NCI-H1417 treated with DMSO at 0.1 percent for 48 hours (cell line): ENCODE results near the gene PKP2.

Experiments used
- DNase-seq: peaks from one replicate; lab custom pipeline; 2025; lab: John Stamatoyannopoulos, UW

The PKP2 gene

DNA sequence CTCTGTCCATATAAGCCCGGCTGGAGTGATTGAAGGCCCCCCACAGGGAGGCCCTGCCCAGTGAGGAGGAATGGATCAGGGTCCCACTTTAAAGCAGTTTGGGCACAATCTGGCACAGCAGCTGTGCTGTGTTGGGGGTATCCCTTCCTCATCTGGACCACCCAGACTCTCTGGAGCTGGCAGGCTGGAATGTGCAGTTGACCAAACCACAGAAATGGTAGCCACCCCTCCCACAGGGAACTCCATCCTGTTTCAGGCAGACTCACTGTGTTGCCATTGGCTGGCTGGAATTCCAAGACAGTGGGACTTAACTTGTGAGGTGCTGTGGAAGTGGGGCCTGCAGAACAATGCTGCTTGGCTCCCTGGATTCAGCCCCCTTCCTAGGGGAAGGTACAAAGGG is 87.4 kb downstream of the PKP2 start:
- no peak for DNase-seq

DNA sequence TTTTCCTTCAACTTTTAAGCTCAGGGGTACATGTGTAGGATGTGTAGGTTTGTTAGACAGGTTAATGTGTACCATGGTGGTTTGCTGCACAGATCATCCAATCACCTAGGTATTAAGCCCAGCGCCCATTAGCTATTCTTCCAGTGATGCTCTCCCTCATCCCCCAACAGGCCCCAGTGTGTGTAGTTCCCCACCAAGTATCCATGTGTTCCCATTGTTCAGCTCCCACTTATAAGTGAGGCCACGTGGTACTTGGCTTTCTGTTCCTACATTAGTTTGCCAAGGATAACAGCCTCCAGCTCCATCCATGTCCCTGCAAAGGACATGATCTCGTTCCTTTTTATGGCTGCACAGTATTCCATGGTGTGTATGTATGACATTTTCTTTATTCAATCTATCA is 92.3 kb downstream of the PKP2 start:
- DNase-seq = no peak

- DNase-seq = no peak
These were observed 95.2 kb downstream of the PKP2 start for GRCh38 chr12:32801269-32801980.

DNA sequence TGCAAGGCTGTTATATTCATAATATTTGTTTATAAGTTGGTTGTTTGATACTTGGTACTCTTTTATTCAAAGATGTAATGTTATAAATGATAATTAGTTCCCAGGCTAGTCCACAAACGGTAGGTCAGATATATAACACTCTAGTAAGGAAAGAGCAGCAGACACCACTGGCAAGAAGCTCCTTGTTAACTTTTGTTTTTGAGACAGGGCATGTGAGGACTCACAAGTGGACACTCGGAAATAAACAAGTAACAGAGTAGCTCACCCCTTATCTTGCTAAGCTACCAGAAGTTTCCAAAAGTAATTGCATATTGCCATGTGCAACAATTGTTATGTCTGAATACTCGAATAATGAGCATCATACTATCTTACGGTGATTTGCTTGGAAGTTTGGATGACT is 102.3 kb downstream of the PKP2 start:
- no peak for DNase-seq

GRCh38 chr12:32789916-32790315 is 106.7 kb downstream of the PKP2 start:
- DNase-seq = no peak

GRCh38 chr12:32789446-32789845 is 107.1 kb downstream of the PKP2 start:
- no peak for DNase-seq

GRCh38 chr12:32788405-32788804 is 108.2 kb downstream of the PKP2 start:
- DNase-seq = no peak

GRCh38 chr12:32785557-32785956 is 111.0 kb downstream of the PKP2 start:
- DNase-seq = no peak

DNA sequence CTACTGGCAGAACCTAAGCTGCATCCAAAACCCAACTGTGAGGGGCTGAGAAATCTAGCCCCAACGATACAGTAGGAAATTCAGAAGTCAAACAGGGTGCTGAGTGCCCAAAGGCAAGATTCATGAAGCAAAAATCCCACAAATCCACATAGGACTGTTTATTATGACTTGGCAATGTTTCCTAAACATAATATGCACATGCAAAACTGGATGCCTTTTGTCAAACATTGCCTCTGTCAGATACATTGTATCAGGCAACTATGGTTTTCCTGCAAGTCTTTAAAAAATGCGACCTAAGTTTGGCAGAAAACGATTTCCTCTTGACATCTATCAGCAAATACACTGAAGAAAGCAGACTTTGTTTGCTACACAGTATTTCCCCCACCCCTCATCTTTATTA is 113.5 kb downstream of the PKP2 start:
- DNase-seq = no peak

DNA sequence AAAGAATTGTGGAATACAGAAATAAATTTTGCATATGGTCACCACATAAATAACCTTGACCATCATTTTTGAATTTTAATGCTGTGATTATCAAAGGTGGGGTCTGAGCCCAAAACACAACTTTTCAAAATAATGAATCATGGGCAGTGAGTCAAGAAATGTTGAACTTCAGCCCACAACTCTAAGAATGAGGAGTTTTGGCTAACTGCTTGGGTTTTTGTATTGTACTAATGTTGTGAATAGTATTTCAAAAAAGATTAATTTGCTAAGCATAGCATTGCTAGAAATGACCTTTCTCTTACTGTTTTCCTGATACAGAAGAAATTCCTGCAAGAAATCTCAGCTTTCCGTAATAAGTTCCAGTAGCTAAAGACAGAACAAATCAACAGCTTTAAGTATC is 116.5 kb downstream of the PKP2 start:
- no peak for DNase-seq

GRCh38 chr12:32777691-32778175 is 118.8 kb downstream of the PKP2 start:
- DNase-seq = no peak

DNA sequence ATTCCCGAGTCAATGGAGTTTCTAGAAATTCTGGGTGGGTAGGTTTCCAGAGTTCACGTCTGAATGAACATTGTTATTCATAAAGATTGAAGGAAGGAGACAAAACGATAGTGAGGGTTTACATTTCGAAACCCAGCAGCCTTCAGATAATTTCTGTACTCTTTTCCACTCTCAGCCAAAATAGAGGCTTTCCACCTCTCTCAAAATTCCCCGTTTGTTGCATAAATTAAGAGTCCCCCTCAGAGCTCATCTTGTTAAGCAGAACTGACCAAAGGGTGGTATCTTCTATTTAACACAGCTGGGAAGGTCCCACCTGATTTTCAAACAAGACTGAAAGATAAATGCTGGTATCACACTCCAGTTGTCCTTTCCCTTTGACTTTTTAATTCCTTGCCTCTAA is 119.4 kb downstream of the PKP2 start:
- DNase-seq = no peak

DNA sequence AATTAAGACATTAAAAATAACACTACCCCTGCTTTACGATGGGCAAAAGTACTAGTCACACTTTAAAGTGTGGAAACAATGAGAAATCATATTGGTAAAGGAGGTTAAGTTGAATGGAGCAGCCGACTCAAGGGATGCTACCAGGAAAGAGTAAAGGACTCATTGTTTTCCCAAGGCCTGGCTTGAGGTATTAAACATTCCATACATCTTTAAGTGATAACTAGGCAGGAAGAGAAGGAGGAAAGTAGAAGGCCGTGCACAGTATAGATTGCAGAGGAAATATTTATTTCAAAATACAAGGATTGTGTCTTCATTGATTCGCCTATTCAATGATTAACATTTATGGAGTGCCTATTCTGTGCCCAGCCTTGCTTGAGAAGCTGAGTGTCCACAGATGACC is 120.3 kb downstream of the PKP2 start:
- DNase-seq = no peak

GRCh38 chr12:32773691-32774090 is 122.9 kb downstream of the PKP2 start:
- DNase-seq = no peak

DNA sequence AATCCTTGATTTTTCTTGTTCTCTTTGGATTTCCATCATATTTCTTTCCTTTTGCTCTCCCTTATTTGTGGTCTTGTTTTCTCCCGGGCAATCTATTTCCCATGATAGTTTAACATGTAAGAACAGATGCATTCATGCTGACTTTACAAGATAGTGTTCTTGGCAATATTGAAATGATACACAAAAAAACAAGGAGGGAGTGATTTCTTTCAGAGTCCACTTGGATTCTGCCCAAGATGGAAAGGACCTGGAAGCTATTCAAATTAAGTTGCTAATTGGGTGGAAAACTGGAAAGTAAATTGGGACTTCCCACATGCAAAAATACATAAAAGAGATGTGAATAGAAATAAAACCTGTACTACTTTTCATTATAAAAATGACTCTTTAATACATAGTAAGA is 126.4 kb downstream of the PKP2 start:
- DNase-seq = no peak

DNA sequence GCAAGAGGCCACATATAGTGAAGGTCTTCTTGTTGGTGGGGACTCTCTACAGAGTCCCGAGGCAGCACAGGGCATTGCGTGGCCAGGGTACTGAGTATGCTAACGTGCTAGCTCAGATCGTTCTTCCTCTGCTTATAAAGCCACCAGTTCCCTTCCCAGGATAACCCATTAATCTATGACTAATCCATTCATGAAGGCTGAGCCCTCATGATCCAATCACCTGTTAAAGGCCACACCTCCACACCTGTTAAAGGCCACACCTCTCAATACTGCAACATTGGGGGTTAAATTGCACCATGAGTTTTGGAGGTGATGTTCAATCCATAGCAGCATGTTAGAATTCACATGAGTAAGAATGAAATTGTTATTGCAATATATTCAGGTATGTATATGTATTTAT is 128.1 kb downstream of the PKP2 start:
- DNase-seq = no peak

DNA sequence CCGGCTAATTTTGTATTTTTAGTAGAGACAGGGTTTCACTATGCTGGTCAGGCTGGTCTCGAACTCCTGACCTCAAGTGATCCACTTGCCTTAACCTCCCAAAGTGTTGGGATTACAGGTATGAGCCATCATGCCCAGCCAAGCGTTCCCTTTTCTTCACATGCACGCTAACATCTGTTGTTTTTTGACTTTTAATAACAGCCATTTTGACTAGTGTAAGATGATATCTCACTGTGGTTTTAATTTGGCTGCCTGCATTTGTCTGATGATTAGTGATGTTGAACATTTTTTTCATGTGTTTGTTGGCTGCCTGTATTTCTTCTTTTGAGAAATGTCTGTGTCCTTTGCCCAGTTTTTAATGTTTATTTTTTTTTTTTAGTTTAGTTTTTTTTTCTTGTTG is 130.7 kb downstream of the PKP2 start:
- DNase-seq = no peak

GRCh38 chr12:32761716-32762115 is 134.9 kb downstream of the PKP2 start:
- no peak for DNase-seq

GRCh38 chr12:32757157-32757556 is 139.4 kb downstream of the PKP2 start:
- DNase-seq = no peak

GRCh38 chr12:32756476-32757066 is 140.0 kb downstream of the PKP2 start:
- no peak for DNase-seq

GRCh38 chr12:32755654-32756475 is 140.7 kb downstream of the PKP2 start, which contains the start of gene YARS2:
Gene YARS2 (minus strand): TSS chr12:32755897. CDS start chr12:32755874, 23 bp downstream.
- peak; percentile 92 for DNase-seq

GRCh38 chr12:32755051-32755653 is 141.4 kb downstream of the PKP2 start:
- DNase-seq = peak; percentile 63

DNA sequence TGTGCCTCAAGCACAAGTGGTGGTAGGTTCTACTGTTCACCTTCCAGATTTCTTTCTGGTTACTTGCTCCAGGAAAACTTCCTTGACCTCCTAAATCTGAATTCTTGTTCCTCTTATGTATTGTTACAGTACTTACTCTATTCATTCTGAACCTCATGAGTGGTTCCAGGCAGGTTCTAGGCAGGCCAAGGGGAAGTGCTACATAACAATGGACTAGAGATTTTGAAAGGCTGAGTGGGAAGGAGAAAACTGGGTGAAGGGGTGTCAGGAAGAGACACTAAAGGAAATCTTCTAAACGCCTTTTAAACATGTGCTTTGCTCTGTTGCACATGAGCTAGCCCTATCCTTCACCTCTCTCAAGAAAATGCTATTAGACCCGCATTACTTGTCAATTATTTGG is 142.5 kb downstream of the PKP2 start:
- DNase-seq = no peak
